GM23338 (cell line): ENCODE data around the gene HCRTR1. TPM values are rescaled to one million over a fixed set of nuclear protein-coding genes. Genes with fewer than 3 reads are reported as not detected.

Experiments used
- ATAC-seq: fragments of 200-7000 bp; cut with Tn5 transposase; 3 replicates; pipeline ENCODE4 v1.9.1; 2020
- DNase-seq: peaks from one replicate; pipeline ENCODE4 v3.0.0-alpha.2; 2015; ENCODE audit warnings: low spot score
- H2AFZ ChIP-seq: fragments of 200-600 bp; sonication (generic); 2 replicates; pipeline ENCODE4 v1.8.0; 2016; ENCODE audit warnings: antibody characterized with exemption, mild to moderate bottlenecking, moderate library complexity
- H3F3A ChIP-seq: fragments of 200-600 bp; sonication (generic); replicated peaks from 2 replicates; pipeline ENCODE4 v1.8.0; 2017; ENCODE audit warnings: antibody characterized with exemption, mixed run types, low read depth
- H3K27ac ChIP-seq: fragments of 200-600 bp; sonication (generic); 2 replicates; pipeline ENCODE4 v1.6.1; 2016; ENCODE audit warnings: low read depth
- H3K27me3 ChIP-seq: fragments of 200-600 bp; sonication (generic); 2 replicates; pipeline ENCODE4 v1.8.0; 2016; ENCODE audit warnings: mild to moderate bottlenecking, mixed run types, moderate library complexity; ENCODE audit not compliant: insufficient read depth
- H3K36me3 ChIP-seq: fragments of 200-600 bp; sonication (generic); 2 replicates; pipeline ENCODE4 v1.8.0; 2016; ENCODE audit warnings: mild to moderate bottlenecking; ENCODE audit not compliant: insufficient read depth
- H3K4me1 ChIP-seq: fragments of 200-600 bp; sonication (generic); 2 replicates; pipeline ENCODE4 v1.8.0; 2016; ENCODE audit warnings: mild to moderate bottlenecking, moderate library complexity; ENCODE audit not compliant: insufficient read depth
- H3K4me2 ChIP-seq: fragments of 200-600 bp; sonication (generic); 2 replicates; pipeline ENCODE4 v1.7.1; 2017; ENCODE audit warnings: mixed run types
- H3K4me3 ChIP-seq: fragments of 200-600 bp; sonication (generic); 2 replicates; pipeline ENCODE4 v1.6.1; 2016; ENCODE audit warnings: mixed run types
- H3K79me2 ChIP-seq: fragments of 200-600 bp; sonication (generic); replicated peaks from 2 replicates; pipeline ENCODE4 v1.8.0; 2017; ENCODE audit warnings: mild to moderate bottlenecking; ENCODE audit not compliant: insufficient read depth
- H3K9me2 ChIP-seq: fragments of 200-600 bp; sonication (generic); 2 replicates; pipeline ENCODE4 v1.8.0; 2017; ENCODE audit not compliant: insufficient read depth
- H4K20me1 ChIP-seq: fragments of 200-600 bp; sonication (generic); replicated peaks from 2 replicates; pipeline ENCODE4 v1.8.0; 2017; ENCODE audit warnings: mild to moderate bottlenecking; ENCODE audit not compliant: insufficient read depth
- H3K27ac Mint-ChIP-seq: 2 replicates; pipeline ENCODE4 v1.8.0; 2020; ENCODE audit warnings: inconsistent platforms, mild to moderate bottlenecking, moderate library complexity, mixed read lengths
- H3K27me3 Mint-ChIP-seq: 3 replicates; pipeline ENCODE4 v1.8.0; 2022; ENCODE audit warnings: low read depth, mild to moderate bottlenecking, moderate library complexity, mixed read lengths, inconsistent platforms; ENCODE audit not compliant: insufficient read depth, poor library complexity
- H3K36me3 Mint-ChIP-seq: 3 replicates; pipeline ENCODE4 v1.8.0; 2021; ENCODE audit warnings: low read depth, mild to moderate bottlenecking, inconsistent platforms, moderate library complexity, mixed read lengths
- H3K4me1 Mint-ChIP-seq: 3 replicates; pipeline ENCODE4 v1.8.0; 2020; ENCODE audit warnings: mild to moderate bottlenecking, inconsistent platforms, mixed read lengths
- H3K4me3 Mint-ChIP-seq: 3 replicates; pipeline ENCODE4 v1.8.0; 2021; ENCODE audit warnings: moderate library complexity, mild to moderate bottlenecking, inconsistent platforms, mixed read lengths
- H3K9me3 Mint-ChIP-seq: 3 replicates; pipeline ENCODE4 v1.8.0; 2020; ENCODE audit warnings: moderate library complexity, mild to moderate bottlenecking, inconsistent platforms, mixed read lengths
- CTCF ChIP-seq, 2 experiments: fragments of 200-600 bp in 1 of 2; sonication (generic) in 1 of 2; conservative IDR thresholded peaks; 2 replicates each; pipeline versions ENCODE4 v1.5.1 to v1.6.1; 2016 to 2017; ENCODE audit warnings: antibody characterized with exemption in 2 of 2, low read depth in 2 of 2, mild to moderate bottlenecking in 2 of 2, moderate library complexity in 1 of 2
- EZH2 ChIP-seq: fragments of 200-600 bp; sonication (generic); IDR thresholded peaks from one replicate; pipeline ENCODE4 v1.8.0; 2017; ENCODE audit warnings: antibody characterized with exemption, mild to moderate bottlenecking, low read depth; ENCODE audit not compliant: unreplicated experiment
- JUNB ChIP-seq: IDR thresholded peaks from one replicate; pipeline ENCODE4 v1.6.1; 2016; ENCODE audit warnings: antibody characterized with exemption; ENCODE audit not compliant: unreplicated experiment
- NANOG ChIP-seq: IDR thresholded peaks from 2 replicates; pipeline ENCODE4 v1.6.1; 2016; ENCODE audit warnings: antibody characterized with exemption, borderline replicate concordance
- POLR2AphosphoS5 ChIP-seq: IDR thresholded peaks from 2 replicates; pipeline ENCODE4 v1.6.1; 2016; ENCODE audit warnings: antibody characterized with exemption, low read depth
- STAT1 ChIP-seq: IDR thresholded peaks from one replicate; pipeline ENCODE4 v1.6.1; 2016; ENCODE audit warnings: antibody characterized with exemption; ENCODE audit not compliant: unreplicated experiment
- ZNF114 ChIP-seq: fragments of 250-450 bp; sonication (Bioruptor Pico); IDR thresholded peaks from 2 replicates; pipeline ENCODE4 v1.5.0; 2020; ENCODE audit warnings: mild to moderate bottlenecking, moderate library complexity
- ZNF462 ChIP-seq: fragments of 250-450 bp; sonication (Bioruptor Pico); IDR thresholded peaks from 2 replicates; pipeline ENCODE4 v1.5.0; 2020; ENCODE audit warnings: mild to moderate bottlenecking, moderate library complexity
- polyA plus RNA-seq: library from polyadenylated mRNA; unstranded; fragments of >200 nt; fragmentation: Nextera tagmentation; extraction: Ambion mirVana; gene quantifications from 2 replicates; pipeline ENCODE4 v1.2.1, GENCODE V29; 2016
- total RNA-seq: library from RNA; depleted of rRNA; stranded (reverse); fragments of >200 nt; shearing (Covaris generic); gene quantifications from 2 replicates; pipeline ENCODE4 v1.2.3, GENCODE V29; 2014
- TF ChIP-seq, protein P1 (sequence below): IDR thresholded peaks from one replicate; pipeline ENCODE4 v1.6.1; 2018; ENCODE audit warnings: antibody characterized with exemption; ENCODE audit not compliant: unreplicated experiment
- TF ChIP-seq, protein P2 (sequence below): IDR thresholded peaks from 2 replicates; pipeline ENCODE4 v1.6.1; 2016; ENCODE audit warnings: antibody characterized with exemption

HCRTR1 gene
- total and polyA plus RNA-seq, 2 experiments from 2014 or later: 0.15 to 1.0 TPM

- TF ChIP-seq ZNF462 (CRISPR knock-in tag): no peak
Observed at GRCh38 chr1:31574749-31575368, 42.6 kb upstream of the HCRTR1 start (continued).

- H3K27ac Mint-ChIP-seq: no peak overlapping the region
- H3K4me3 Mint-ChIP-seq: peak overlapping the region; percentile 70; the same call in 1 of the 3 replicates
- ATAC-seq (peak; percentile 40), DNase-seq (peak; percentile 52)
- peaks cover 12% of the 10 kb centered on the region for H3K27me3 Mint-ChIP-seq
- H3K36me3 ChIP-seq: no peaks in the 10 kb centered on the region
- H3K36me3 Mint-ChIP-seq: no peaks in the 10 kb centered on the region
- H3K4me3 ChIP-seq: peak overlapping the region; percentile 49
- no peaks in the 10 kb centered on the region for H4K20me1 ChIP-seq
- H3F3A ChIP-seq: peaks cover 5% of the 10 kb centered on the region
- no peak overlapping the region for H3K27ac ChIP-seq
- H3K4me1 Mint-ChIP-seq: peaks cover 30% of the 10 kb centered on the region
- no peaks in the 10 kb centered on the region for H3K9me3 Mint-ChIP-seq
- peak overlapping the region; percentile 95 for H2AFZ ChIP-seq
- no peaks in the 10 kb centered on the region for H3K79me2 ChIP-seq
- peak overlapping the region; percentile 80 for H3K4me2 ChIP-seq
- H3K4me1 ChIP-seq: peaks cover 30% of the 10 kb centered on the region
- H3K27me3 ChIP-seq: no peaks in the 10 kb centered on the region
- no peaks in the 10 kb centered on the region for H3K9me2 ChIP-seq
- TF ChIP-seq NANOG (no peak), POLR2AphosphoS5 (no peak), ZNF114 (CRISPR knock-in tag) (no peak), EZH2 (no peak), STAT1 (no peak), CTCF (conservative IDR thresholded peaks at IDR 0.05; ENCODE audit: low read depth in 2 of 2) (no peak), JUNB (no peak)
- TF ChIP-seq, protein P1, sequence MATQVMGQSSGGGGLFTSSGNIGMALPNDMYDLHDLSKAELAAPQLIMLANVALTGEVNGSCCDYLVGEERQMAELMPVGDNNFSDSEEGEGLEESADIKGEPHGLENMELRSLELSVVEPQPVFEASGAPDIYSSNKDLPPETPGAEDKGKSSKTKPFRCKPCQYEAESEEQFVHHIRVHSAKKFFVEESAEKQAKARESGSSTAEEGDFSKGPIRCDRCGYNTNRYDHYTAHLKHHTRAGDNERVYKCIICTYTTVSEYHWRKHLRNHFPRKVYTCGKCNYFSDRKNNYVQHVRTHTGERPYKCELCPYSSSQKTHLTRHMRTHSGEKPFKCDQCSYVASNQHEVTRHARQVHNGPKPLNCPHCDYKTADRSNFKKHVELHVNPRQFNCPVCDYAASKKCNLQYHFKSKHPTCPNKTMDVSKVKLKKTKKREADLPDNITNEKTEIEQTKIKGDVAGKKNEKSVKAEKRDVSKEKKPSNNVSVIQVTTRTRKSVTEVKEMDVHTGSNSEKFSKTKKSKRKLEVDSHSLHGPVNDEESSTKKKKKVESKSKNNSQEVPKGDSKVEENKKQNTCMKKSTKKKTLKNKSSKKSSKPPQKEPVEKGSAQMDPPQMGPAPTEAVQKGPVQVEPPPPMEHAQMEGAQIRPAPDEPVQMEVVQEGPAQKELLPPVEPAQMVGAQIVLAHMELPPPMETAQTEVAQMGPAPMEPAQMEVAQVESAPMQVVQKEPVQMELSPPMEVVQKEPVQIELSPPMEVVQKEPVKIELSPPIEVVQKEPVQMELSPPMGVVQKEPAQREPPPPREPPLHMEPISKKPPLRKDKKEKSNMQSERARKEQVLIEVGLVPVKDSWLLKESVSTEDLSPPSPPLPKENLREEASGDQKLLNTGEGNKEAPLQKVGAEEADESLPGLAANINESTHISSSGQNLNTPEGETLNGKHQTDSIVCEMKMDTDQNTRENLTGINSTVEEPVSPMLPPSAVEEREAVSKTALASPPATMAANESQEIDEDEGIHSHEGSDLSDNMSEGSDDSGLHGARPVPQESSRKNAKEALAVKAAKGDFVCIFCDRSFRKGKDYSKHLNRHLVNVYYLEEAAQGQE: no peak
- TF ChIP-seq, protein P2, sequence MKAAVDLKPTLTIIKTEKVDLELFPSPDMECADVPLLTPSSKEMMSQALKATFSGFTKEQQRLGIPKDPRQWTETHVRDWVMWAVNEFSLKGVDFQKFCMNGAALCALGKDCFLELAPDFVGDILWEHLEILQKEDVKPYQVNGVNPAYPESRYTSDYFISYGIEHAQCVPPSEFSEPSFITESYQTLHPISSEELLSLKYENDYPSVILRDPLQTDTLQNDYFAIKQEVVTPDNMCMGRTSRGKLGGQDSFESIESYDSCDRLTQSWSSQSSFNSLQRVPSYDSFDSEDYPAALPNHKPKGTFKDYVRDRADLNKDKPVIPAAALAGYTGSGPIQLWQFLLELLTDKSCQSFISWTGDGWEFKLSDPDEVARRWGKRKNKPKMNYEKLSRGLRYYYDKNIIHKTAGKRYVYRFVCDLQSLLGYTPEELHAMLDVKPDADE: no peak
Observed at GRCh38 chr1:31575369-31576140, 41.9 kb upstream of the HCRTR1 start.
